GM21515 (cell line): Measurements from ENCODE around the gene CLDN34.

Source experiments
- ATAC-seq: cut with Tn5 transposase; IDR thresholded peaks from one replicate; pipeline ENCODE4 v1.9.1; 2021; ENCODE audit not compliant: unreplicated experiment

The CLDN34 gene, protein sequence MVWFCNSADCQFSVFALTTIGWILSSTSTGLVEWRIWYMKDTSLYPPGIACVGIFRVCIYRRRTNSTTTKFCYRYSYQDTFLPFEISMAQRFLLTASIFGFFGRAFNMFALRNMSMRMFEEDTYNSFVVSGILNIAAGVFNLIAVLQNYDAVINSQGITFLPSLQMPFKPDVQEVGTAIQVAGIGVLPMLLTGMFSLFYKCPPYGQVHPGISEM

DNA sequence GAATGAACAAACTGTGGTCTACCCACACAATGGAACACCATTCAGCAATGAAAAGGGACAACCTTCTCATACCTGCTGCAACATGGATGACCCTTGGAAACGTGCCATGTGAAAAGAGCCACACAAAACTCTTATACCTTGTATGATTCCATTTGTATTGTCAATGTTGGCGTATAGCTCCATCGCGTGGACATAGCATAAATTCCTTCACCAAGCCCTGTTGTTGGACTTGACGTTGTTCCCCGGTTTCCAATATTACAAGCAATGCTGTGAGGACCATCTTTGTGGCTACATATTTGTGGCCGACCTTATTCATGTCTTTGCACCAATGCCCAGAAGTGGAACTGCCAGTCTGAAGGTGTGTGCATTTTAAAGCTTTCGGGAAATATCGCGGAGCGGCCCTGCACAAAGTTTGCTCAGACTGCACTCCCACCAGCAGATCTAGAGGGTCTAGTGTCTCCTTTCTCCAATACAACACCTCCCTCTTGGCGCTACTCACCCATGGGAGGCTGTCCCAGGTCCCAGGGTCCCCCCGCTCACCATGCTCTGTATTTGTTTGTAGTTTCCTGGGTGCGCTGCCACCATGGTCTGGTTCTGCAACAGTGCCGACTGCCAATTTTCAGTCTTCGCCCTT lies at the start of gene CLDN34:
TSS of gene CLDN34 (plus strand) at position 584 of the 634 bp plus-strand sequence. CDS start at position 584, 0 bp downstream.
- ATAC-seq: no peak

DNA sequence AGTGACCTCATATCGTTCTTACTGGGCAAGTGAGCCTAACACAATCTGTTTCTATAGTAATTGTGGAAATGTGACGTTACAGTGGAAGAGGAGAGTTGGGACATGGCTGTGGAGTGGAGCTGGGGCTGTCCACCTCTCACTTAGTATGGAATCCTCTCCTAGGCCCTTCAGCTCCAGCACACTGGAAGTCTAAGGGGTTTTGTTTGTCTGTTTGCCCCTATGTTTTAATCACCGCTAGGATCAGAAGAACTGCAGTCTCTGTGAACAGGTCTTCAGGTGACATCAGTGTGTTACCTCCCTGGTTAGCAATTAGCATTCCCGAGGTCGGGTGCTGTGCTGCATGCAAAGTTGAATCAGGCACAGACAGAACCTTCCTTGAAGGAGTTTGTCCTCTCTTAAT lies 49.3 kb upstream of the CLDN34 start:
- ATAC-seq: no peak

DNA sequence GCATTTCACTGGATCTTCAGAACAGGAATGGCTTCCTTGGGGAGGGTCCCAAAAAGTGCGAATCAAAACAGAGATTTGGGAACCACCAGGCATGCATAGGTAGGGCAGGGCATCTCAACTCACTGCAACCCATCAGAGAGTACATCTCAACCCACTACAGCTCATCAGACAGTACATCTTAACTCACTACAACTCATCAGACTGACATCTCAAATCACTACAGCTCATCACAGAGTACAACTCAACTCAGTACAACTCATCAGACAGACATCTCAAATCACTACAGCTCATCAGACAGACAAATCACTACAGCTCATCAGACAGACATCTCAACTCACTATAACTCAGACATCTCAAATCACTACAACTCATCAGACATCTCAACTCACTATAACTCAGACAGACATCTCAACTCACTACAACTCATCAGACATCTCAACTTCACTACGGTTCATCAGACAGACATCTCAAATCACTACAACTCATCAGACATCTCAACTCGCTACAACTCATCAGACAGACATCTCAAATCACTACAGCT lies 47.5 kb upstream of the CLDN34 start:
- ATAC-seq: no peak

DNA sequence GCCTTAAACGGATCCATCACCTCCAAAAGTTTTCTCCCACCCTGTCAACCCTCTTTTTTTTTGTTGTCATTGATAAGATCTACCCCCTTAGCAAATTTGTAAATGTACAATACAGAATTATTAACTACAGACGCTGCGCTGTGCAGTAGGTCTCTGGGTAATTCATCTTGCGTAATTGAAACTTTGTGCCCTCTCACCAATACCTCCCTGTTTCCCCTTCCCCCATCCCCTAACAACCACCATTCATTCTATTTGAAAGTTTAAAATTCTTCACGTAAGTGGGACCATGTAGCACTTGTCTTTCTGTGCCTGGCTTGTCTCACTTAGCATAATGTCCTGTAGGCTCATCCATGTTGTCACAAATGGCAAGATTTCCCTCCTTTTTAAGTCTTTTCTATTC lies 45.8 kb upstream of the CLDN34 start:
- ATAC-seq: no peak

DNA sequence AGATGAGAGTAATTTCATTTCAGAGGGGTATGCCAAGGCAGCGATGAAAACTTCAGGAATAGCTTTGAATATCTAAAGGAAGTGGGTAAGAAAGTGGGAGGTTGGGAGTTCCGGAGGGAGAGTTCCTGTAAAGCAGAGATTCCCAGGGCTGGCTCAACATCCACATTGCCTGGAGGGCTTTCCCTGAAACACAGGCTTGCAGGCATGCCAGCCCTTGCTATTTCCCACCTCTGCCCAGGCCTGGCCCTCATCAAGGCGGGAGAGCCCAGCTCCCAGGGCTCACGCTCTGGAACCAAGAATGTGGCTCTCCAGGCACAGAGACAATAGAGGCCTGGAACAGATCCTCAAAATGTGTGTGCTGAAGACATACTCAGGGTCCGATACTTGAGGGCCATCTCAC lies 43.8 kb upstream of the CLDN34 start:
- ATAC-seq: no peak

DNA sequence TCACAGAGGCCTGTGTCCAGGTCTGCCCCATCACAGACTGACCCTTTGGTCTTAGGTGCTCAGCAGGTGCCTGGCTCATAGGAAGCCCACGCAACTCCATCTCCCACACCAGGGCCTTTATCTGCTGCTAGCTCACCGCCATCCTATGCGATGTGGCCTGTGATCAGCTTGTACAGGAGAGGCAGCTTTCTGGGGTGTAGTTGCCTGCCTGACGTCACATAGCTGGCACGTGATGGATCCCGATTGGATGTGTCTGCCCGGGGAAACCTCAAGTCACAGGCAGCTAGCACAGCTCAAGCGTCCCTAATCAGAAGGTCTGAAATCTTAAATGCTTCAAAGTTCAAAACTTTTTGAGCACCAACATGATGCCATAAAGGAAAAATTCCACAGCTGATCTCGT lies 41.2 kb upstream of the CLDN34 start:
- no peak for ATAC-seq

DNA sequence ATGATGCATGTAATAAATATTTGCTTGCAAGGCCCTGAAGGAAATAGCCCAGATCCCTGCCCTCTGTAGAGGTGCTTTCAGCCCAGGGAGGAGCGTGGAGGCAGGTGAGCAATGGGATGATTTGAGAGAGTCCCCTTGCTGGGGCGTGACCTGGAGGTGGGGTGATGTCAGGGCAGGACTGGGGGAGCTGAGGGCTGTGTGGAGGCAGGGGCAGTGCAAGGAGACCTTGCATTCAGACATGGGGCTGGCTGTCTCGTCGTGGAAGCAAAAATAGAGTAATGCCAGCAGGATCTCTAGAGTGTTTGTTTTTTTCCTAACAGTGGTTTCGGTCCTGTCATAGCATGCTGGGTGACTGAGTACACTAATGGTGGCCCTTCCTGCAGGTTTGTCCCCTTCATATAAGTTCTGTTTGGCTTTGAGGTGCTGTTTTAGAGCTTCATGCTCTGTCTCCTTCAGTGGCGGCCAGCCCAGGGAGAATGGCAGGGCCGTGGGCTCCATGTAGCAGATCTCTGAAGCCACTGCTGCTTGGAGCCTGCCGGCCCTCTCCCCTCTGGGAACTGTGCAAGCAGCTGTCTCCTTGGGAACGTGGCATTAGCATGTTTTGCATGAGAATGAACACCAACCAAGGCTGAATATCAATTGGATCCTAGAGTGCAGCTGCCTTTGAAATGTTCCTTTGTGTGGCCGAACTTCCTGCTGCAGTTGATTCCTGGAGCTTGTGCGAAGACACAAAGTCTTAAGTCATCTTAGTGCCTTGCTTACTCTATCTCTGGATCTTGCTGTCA lies 39.3 kb upstream of the CLDN34 start:
- ATAC-seq: no peak

DNA sequence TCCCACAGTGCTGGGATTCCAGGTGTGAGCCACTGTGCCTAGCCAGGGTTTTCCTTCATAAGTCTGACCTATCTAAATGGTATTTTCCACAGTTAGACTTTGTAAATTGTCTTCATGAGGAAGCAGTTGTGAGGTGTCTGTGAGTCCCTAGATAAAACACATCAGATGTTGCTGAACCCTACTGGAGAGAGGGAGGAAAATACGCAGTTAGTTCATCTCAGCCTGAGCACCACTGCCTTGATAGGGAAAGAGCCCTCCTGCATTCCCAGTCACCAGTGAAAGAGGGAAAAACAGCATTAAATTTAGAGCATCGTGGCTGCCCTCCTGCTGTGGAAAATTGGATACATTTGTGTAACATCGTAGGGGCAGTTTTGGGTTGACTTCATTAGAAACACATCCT lies 31.7 kb upstream of the CLDN34 start:
- ATAC-seq: no peak

DNA sequence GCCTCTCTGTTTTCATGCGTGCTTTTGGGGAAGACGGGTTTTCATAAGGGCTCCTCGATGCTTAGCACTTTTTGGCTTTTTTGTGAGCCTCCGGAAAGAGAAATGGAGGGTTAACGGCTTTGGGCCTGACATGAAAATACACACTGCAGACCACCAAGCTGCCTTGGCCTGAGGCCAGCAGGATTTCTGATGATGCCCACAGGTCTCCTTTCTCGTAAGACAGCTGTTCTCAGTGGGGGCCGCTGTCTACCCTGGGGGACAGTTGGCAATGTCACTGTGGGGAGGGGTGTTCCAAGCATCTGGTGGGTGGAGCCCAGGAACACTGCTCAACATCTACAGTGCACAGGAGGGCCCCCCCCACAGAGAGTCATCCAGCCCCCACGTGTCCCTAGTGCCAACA lies 29.4 kb upstream of the CLDN34 start:
- ATAC-seq: no peak

DNA sequence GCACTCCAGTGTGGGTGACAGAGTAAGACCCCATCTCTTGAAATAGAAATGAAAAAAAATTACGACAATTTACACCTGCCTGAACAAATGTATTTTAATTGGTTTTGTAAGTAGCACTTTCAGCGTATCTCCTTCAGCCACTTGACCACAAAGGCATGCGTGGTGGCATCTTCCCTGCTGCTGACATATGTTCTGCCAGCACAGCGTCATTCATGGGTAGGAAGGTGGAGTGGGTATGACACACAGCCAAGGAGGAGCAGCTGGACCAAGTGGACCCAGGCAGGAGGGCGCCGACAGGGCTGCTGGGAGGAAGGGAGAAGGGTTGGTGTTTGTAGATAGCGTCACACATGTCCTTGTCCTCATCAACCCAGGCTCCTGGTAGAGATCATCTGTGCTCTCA lies 28.6 kb upstream of the CLDN34 start:
- no peak for ATAC-seq

DNA sequence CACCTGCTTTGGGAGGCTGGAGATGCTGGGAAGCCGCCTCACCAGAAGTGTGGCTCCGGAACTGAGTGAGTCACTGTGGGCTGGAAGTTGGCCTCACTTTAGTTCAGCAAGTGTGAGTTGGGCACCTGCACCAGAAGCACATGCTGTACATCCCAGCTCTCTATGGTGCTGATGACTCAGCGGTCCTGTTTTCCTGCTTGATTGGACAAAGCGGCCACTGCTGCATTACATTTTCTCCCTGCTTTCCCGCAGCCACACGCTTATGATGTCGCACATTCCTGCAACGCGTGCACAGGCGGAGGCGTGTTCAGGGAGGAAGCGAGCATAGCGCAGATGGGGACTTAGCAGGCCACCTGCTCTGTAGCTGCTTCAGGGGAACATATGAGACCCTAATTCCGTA lies 26.7 kb upstream of the CLDN34 start:
- no peak for ATAC-seq

DNA sequence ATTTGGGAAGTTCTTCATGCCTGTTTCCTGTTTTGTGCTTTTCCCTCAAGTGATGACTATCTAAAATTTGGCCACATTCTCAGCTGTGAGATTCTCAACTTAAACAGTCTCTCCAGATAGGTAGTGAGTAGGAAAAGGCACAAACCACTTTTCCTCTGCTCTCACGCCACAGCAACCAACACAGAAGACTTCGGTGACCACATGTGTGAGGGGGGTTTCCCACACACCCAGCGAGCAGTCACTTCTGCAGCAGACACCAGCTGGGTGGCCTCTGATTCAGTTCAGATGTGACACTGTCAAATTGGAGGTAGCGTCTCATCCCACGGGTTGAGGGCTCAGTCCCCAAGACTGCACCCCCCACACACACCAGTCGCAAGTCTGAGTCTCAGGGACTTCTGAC lies 25.1 kb upstream of the CLDN34 start:
- peak; percentile 97 for ATAC-seq

DNA sequence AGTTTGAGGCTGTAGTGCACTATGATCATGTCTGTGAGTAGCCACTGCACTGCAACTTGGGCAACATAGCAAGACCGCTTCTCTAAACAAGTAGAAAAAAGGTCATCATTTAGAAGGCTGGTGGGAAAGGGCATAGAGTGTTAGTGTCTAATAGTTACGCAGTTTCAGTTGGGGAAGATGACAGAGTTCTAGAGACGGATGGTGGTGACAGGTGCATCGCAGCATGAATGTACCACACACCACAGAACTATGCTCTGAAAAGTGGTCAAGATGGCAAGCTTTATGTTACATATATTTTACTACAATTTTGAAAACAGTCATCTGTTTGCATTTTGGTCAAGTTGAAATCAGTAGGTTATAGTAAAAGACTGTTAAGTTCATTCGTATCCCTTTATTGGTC lies 23.7 kb upstream of the CLDN34 start:
- ATAC-seq: no peak

DNA sequence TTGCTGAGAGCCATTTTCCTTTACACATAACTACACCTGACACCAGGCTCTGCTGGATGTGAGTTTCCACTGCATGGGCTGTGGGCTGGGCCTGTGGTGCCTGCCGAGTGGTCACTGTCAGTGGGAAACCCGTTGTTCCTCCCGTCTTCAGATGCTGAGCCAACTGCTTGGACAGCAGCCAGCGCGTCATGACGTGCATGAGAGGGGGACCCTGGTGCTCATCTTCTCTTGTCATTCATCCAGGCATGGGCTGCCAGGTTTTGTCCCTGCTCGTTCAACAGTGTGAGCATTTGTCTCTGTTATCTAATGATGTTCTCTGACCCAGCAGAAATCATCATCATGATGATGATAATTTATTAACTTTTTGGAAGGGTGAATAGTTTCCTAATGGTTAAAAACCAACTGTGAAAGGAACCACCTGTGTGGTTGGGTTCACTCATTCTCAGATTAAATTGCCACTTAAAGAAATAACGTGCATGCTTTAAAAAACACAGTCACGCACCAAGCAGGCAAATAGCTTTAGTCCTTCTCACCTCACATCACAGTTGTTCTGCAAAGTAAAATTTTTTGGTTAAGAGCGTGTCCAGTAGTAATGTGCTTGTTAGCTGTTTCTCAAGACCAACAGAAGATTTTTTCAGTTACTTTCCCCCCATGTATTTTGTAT lies 19.9 kb upstream of the CLDN34 start:
- ATAC-seq: no peak

DNA sequence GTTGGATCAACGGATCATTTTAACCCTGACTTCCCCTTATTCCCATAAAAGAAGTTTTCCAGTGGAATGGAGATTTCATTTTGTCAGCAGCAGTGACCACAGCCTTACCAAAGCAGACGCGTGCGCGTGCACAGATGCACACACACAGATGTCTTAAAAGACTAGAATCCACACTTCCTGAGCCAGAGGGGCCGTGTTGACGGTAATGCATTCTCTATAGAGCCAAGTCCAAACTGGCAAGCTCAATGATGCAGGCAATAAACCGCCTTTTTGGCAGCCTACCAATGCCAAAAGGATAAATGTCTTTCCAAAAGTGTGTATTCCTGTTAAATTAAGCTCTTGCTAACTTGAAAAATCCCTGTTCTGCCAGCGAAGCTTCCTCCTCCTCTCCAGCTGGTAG lies 18.8 kb upstream of the CLDN34 start:
- no peak for ATAC-seq

DNA sequence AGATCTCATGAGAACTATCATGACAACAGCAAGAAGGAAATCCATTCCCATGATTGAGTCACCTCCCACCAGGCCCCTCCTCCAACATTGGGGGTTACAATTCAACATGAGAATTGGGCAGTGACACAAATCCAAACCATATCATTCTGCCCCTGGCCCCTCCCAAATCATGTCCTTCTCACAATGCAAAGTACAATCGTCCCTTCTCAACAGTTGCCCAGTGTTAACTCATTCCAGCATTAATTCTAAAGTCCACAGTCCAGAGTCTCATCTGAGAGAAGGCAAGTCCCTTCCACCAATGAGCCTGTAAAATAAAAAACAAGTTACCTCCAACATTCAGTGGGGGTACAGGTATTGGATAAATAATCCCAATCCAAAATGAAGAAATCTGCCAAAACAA lies 14.9 kb upstream of the CLDN34 start:
- ATAC-seq: no peak

DNA sequence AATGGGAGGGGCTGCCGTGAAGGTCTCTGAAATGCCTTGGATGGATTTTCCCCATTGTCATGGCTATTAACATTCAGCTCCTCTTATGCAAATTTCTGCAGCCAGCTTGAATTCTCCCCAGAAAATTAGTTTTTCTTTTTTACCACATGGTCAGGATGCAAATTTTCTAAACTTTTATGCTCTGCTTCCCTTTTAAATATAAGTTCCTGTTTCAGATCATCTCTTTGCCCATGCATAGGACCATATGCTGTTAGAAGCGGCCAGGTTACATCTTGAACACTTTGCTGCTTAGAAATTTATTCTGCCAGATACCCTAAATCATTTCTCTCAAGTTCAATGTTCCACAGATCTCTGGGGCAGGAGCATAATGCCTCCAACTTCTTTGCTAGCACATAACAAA lies 13.8 kb upstream of the CLDN34 start:
- no peak for ATAC-seq

DNA sequence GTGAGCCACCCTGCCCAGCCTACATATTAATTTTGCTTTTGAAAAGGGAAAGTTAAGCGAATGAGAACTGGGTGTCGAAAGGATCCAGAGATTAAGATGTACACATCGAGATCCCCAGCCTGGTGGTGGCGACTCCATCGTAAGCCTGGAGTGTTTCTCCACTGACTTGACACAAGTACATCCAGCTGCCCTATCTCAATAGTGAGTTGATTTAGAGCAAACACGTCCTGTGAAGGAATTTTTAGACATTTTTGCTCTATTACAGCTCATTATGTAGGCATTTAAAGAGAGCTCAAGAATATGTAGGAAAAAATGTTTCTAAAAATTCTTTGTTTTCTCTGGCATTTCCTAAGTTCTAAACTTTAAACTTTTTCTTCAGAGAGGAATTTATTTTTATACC lies 11.7 kb upstream of the CLDN34 start:
- ATAC-seq: no peak

DNA sequence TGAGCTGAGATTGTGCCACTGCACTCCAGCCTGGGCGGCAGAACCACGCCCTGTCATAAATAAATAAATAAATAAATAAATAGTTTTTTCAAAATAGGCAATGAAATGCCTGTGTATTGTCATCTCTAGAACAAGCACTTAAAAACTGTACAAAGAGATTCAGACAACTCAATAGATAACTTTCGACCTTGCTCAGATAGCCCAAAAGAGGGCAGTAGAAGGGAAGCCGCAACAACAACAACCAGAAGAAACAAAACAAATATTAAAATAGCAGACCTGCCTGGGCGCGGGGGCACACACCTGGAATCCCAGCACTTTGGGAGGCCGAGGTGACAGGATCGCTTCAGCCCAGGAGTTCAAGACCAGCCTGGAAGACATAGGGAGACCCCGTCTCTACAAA lies 9.4 kb upstream of the CLDN34 start:
- no peak for ATAC-seq

DNA sequence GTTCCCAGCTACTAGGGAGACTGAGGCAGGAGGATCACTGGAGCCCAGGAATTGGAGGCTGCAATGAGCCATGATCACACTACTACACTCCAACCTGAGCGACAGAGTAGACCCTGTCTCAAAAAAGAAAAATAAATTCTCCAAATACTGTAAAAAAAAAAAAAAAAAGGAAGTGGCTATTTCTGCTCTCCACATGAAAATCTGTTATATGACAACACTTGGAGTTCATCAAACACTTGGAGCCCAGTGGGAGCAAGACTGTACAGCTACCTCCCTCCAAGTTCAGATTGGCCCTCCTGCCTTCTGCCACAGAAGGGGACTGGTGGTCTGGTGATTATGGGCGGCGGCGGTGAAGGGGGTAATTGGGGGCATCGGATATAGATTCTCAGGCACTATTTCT lies 9.0 kb upstream of the CLDN34 start:
- no peak for ATAC-seq

DNA sequence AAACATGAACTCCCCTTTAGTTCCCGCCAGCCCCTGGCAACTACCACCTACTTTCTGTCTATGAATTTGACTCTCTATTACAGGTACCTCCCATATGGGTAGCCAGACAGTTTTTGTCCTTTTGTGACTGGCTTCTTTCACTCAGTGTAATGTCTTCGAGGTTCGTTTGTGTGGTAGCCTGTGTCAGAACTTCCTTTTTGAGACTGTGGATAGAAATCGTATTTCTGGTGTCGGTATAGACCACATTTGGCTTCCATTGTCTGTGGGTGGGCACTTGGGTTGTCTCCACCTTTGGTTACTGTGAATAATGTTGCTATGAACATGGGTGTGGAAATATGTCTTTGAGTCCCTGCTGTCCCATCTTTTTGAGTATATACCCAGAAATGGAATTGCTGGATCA lies 5.4 kb upstream of the CLDN34 start:
- ATAC-seq: no peak

DNA sequence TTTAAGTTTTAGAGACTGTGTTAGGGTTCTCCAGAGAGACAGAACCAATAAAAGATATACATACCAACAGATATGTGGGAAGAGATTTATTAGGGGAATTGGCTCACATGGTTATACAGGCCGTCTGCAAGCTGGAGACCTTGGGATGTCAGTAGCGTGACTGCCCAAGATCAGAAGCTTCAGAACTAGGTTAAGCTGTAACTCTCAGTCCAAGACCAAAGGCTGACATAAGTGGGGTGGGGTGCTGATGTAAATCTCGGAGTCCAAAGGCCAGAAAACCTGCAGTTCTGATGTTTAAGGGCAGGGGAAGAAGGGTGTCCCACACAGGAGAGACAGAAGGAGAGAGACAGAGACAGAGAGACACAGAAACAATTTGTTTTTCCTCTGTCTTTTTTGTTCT lies 10.5 kb downstream of the CLDN34 start:
- ATAC-seq: no peak
